NCI-H460 (cell line): ENCODE measurements around the gene PTPRD. TPM values are rescaled to one million over a fixed set of nuclear protein-coding genes. Genes with fewer than 3 reads are reported as not detected.

Experiments
- DNase-seq: peaks from one replicate; pipeline ENCODE4 v3.0.0-alpha.2; 2016; ENCODE audit warnings: low read depth; ENCODE audit errors: extremely low read depth
- total RNA-seq: library from RNA; depleted of rRNA; stranded (reverse); fragments of >200 nt; shearing (Covaris generic); gene quantifications from 2 replicates; pipeline ENCODE4 v1.2.3, GENCODE V29; 2014

The PTPRD gene
- total RNA-seq, 1 experiment from 2014 or later = 45.3 TPM

- DNase-seq = no peak
Measured at GRCh38 chr9:10272830-10273229, 340.0 kb downstream of the PTPRD start.

GRCh38 chr9:10268531-10269485, 344.0 kb downstream of the PTPRD start:
- peak; percentile 7 for DNase-seq

- DNase-seq = no peak
Measured at GRCh38 chr9:10265153-10265631, 347.6 kb downstream of the PTPRD start.

- DNase-seq = no peak
Measured at GRCh38 chr9:10260501-10260900, 352.3 kb downstream of the PTPRD start.

- no peak for DNase-seq
Measured at GRCh38 chr9:10259668-10260067, 353.1 kb downstream of the PTPRD start.

GRCh38 chr9:10255758-10256157, 357.0 kb downstream of the PTPRD start:
- no peak for DNase-seq

GRCh38 chr9:10254338-10254737, 358.5 kb downstream of the PTPRD start:
- DNase-seq = no peak

GRCh38 chr9:10253341-10253740, 359.5 kb downstream of the PTPRD start:
- DNase-seq = no peak

GRCh38 chr9:10252174-10252573, 360.6 kb downstream of the PTPRD start:
- DNase-seq = no peak

GRCh38 chr9:10251490-10251889, 361.3 kb downstream of the PTPRD start:
- DNase-seq = no peak

- DNase-seq = no peak
Measured at GRCh38 chr9:10250219-10250618, 362.6 kb downstream of the PTPRD start.

GRCh38 chr9:10248890-10249289, 363.9 kb downstream of the PTPRD start:
- no peak for DNase-seq

GRCh38 chr9:10242255-10242654, 370.5 kb downstream of the PTPRD start:
- DNase-seq = no peak

GRCh38 chr9:10238087-10238486, 374.7 kb downstream of the PTPRD start:
- no peak for DNase-seq

GRCh38 chr9:10237584-10237983, 375.2 kb downstream of the PTPRD start:
- no peak for DNase-seq

GRCh38 chr9:10236161-10236560, 376.6 kb downstream of the PTPRD start:
- no peak for DNase-seq

- DNase-seq = no peak
Measured at GRCh38 chr9:10235376-10235775, 377.4 kb downstream of the PTPRD start.

GRCh38 chr9:10232352-10232930, 380.4 kb downstream of the PTPRD start:
- no peak for DNase-seq

- DNase-seq = no peak
Measured at GRCh38 chr9:10230512-10230911, 382.3 kb downstream of the PTPRD start.

GRCh38 chr9:10228082-10228481, 384.7 kb downstream of the PTPRD start:
- no peak for DNase-seq

GRCh38 chr9:10226996-10227395, 385.8 kb downstream of the PTPRD start:
- DNase-seq = no peak

- DNase-seq = no peak
Measured at GRCh38 chr9:10212702-10213101, 400.1 kb downstream of the PTPRD start.
